T-helper 1 cell treated with Interleukin-12 subunit alpha and Interleukin-12 subunit beta and Interleukin-4 antibody, amounts not matched to agents 30 μg/mL and 1 μg/mL, for 36 hours (primary cell): ENCODE measurements around the gene RFX3.

Experiments used
- H3K27ac Mint-ChIP-seq: one replicate; pipeline ENCODE4 v1.8.0; 2021; ENCODE audit warnings: mild to moderate bottlenecking, mixed read lengths
- H3K27me3 Mint-ChIP-seq: one replicate; pipeline ENCODE4 v1.8.0; 2021; ENCODE audit warnings: low read depth, mixed read lengths
- H3K36me3 Mint-ChIP-seq: one replicate; pipeline ENCODE4 v1.8.0; 2021; ENCODE audit warnings: low read depth, mixed read lengths
- H3K4me1 Mint-ChIP-seq: one replicate; pipeline ENCODE4 v1.8.0; 2021; ENCODE audit warnings: low read depth, mixed read lengths
- H3K4me3 Mint-ChIP-seq: one replicate; pipeline ENCODE4 v1.8.0; 2021; ENCODE audit warnings: mild to moderate bottlenecking, moderate library complexity, mixed read lengths
- H3K9me3 Mint-ChIP-seq: one replicate; pipeline ENCODE4 v1.8.0; 2021; ENCODE audit warnings: mixed read lengths

Gene RFX3

DNA sequence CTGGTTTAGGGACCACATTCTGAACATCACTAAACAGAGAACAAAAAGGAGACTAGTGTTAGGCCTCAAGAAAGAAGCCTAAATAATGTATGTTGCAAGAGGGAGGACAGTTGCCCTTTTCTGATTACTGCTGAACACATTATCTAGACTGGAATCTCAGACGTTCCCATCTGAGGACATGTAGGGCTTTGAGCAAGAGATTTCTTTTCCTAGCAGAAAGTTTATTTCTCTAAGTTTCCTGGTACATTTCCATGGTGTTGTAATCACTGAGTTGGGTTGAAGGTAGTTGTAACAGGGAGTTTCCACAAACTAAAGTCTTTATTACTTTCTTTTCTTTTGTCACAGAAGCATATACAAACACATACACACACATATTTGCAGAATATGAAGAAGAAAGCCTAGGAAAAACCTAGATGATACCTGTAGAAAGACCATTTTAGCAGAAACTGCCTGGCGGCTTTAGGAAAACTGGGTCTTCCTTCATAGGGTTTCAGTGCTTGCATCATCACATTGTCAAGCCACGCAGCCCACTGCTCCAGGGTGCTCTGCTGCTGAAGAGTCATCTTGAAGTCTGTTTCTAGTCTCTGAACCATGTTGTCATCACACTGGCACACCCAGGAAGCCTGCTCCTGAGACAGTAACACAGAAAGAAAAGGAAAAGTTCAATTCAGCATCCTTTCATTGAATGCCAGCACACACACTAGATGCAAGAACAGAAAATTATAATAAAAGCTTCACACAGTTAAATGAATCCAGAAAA is 269.1 kb downstream of the RFX3 start:
- H3K9me3 Mint-ChIP-seq = no peaks in the 10 kb centered on the region
- H3K27me3 Mint-ChIP-seq = no peaks in the 10 kb centered on the region
- no peaks in the 10 kb centered on the region for H3K36me3 Mint-ChIP-seq
- H3K4me1 Mint-ChIP-seq = peaks cover 7% of the 10 kb centered on the region
- no peak overlapping the region for H3K4me3 Mint-ChIP-seq
- H3K27ac Mint-ChIP-seq = no peak overlapping the region

DNA sequence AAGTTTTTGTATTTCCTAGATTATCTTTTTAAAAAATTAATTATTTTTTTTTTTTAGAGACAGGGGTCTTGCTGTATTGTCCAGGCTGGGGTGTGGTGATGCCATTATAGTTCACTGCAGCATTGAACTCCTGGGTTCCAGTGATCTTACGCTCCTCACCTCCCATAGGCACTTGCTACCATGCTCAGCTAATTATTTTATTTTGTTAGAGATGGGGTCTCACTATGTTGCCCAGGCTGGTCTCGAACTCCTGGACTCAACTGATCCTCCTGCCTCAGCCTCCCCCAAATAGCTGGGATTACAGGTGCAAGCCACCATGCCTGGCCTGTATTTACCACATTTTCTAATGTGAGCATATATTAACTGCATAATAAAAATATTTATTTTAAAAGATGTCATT is 274.5 kb downstream of the RFX3 start:
- no peaks in the 10 kb centered on the region for H3K9me3 Mint-ChIP-seq
- no peaks in the 10 kb centered on the region for H3K27me3 Mint-ChIP-seq
- H3K36me3 Mint-ChIP-seq = peaks cover 4% of the 10 kb centered on the region
- no peak overlapping the region for H3K4me3 Mint-ChIP-seq
- H3K27ac Mint-ChIP-seq = no peak overlapping the region
- H3K4me1 Mint-ChIP-seq = no peaks in the 10 kb centered on the region

DNA sequence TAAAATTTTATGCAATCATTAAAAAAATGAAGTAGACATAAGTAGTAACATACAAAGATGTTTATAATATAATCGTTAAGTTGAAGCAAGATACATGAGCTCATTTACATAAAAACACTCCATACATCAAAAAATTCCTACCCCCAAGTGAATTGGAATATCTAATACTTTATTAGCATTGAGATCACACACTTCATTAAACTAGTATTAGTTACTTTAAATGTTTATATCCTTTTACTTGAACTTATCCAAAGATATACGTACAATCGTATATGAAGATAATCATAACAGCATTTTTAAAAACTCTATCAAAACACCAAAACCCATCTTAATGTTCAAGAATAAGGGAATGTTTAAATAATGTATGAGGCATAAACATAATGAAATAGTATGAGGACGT is 275.1 kb downstream of the RFX3 start:
- Mint-ChIP-seq H3K27me3 (no peaks in the 10 kb centered on the region), H3K4me3 (no peak overlapping the region)

DNA sequence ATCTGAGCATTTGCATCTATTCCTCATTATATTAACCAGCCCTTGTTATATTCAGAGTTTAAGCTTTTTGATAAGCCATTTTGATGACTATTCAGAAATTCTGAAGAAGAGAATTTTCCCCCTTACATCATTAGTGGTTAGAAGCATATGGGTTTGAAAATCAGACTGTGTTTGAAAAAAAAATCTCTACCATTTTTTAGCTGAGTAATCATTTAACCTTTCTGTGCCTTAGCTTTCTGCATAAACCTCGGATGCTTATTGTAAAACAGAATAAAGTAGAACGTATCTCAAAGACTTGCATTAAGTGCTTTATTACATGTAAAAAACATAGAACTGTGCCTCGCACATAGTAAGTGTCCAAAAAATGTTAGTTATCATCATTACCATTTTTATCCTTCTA is 278.6 kb downstream of the RFX3 start:
- no peak overlapping the region for H3K27ac Mint-ChIP-seq
- no peak overlapping the region for H3K4me3 Mint-ChIP-seq
- no peaks in the 10 kb centered on the region for H3K4me1 Mint-ChIP-seq
- no peaks in the 10 kb centered on the region for H3K27me3 Mint-ChIP-seq
- no peaks in the 10 kb centered on the region for H3K9me3 Mint-ChIP-seq
- peaks cover 4% of the 10 kb centered on the region for H3K36me3 Mint-ChIP-seq

More for the DNA sequence above, 275.1 kb downstream of the RFX3 start:
- H3K27ac Mint-ChIP-seq = no peak overlapping the region
- peaks cover 4% of the 10 kb centered on the region for H3K36me3 Mint-ChIP-seq
- H3K9me3 Mint-ChIP-seq = no peaks in the 10 kb centered on the region
- no peaks in the 10 kb centered on the region for H3K4me1 Mint-ChIP-seq

DNA sequence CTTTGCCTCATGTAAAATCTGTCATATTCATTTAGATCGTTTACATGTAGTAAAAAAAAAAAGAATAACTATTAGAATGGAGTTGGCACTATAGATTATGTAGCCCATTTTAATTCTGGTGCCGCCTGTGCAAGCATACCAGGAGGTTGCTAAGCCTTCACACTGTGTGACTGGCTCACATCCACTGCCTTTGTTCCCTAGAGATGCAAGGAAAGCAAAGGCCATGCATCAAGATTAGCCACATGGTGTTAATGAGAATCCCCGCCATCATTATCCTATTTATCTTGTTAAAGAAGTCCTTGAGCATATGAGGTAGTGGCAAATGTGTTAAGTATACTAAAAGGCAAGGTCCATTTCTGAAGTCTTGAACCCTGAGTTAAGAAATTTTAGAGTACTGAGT is 279.6 kb downstream of the RFX3 start:
- Mint-ChIP-seq H3K4me3 (no peak overlapping the region), H3K27me3 (no peaks in the 10 kb centered on the region), H3K36me3 (peaks cover 4% of the 10 kb centered on the region), H3K9me3 (no peaks in the 10 kb centered on the region), H3K4me1 (no peaks in the 10 kb centered on the region), H3K27ac (no peak overlapping the region)

DNA sequence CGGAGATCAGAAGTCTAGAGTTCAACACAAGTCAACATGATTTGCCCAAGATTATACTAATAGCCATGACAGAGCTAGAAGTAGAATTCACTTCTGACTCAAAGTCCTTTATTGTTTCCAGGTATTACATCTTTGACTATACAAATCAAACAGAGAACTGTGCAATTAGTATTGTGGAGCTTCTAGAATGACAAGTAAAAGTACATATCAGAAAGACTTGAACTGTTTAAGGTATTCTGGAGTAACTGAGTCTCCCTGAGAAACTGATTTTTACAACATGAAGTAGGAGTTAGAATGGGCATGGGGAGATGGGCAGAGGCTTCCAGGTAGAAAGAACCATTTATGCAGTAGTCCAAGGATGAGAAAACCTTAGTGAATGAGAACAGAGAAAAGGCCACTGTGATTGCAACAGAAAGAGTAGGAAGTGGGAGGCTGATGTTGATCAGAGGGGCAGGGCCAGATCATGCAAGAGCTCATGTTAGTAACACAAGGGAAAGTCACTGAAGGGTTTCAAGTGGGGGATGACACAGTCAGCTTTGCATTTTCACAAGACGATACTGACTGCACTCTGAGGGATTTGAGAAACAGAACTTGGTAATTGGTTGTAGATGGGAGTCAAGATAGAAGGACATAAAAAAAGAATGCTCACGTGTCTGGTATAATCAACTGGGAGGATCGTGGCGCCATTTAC is 280.7 kb downstream of the RFX3 start:
- no peaks in the 10 kb centered on the region for H3K27me3 Mint-ChIP-seq
- H3K4me3 Mint-ChIP-seq = no peak overlapping the region
- H3K9me3 Mint-ChIP-seq = no peaks in the 10 kb centered on the region
- H3K27ac Mint-ChIP-seq = no peak overlapping the region
- H3K4me1 Mint-ChIP-seq = no peaks in the 10 kb centered on the region
- H3K36me3 Mint-ChIP-seq = peaks cover 4% of the 10 kb centered on the region

DNA sequence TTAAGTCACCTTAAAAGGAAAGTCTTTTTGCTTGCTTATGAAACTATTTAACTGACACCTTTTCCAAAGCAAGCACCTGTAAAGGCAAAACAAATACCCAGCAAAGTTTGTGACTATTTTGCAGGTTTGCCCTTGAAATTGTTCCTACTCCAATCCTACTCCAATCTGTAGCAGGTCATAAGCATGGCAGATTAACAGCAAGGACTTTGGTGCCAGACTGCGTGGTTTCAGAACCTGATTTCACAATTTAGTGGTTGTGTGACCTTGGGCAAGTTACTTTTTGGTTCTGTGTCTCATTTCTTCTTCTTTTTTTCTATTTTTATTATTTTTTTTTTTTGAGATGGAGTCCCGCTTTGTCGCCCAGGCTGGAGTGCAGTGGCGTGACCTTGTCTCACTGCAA is 282.1 kb downstream of the RFX3 start:
- Mint-ChIP-seq H3K27me3 (no peaks in the 10 kb centered on the region), H3K4me1 (no peaks in the 10 kb centered on the region), H3K27ac (no peak overlapping the region), H3K4me3 (no peak overlapping the region), H3K9me3 (no peaks in the 10 kb centered on the region), H3K36me3 (peaks cover 4% of the 10 kb centered on the region)

DNA sequence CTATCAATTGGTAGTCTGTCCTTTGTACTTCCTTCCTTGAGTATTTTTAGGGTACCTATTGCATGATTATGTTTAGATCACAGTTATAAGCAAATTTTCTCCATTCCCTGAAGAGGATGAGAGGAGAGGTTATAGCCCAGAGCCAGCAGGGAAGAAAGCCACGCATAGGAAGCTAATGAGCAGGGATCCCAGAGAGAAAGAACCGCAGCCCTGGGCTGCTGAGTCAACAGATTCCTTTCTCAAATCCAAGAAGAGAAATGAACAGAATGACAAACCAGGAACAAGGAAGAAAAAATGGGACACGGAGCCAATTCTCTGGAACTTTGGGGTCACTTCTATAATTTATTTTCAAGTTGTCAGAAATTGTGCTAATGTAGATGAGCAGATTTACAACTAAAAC is 284.5 kb downstream of the RFX3 start:
- H3K27ac Mint-ChIP-seq = no peak overlapping the region
- no peaks in the 10 kb centered on the region for H3K4me1 Mint-ChIP-seq
- H3K36me3 Mint-ChIP-seq = no peaks in the 10 kb centered on the region
- no peaks in the 10 kb centered on the region for H3K27me3 Mint-ChIP-seq
- no peaks in the 10 kb centered on the region for H3K9me3 Mint-ChIP-seq
- H3K4me3 Mint-ChIP-seq = no peak overlapping the region

DNA sequence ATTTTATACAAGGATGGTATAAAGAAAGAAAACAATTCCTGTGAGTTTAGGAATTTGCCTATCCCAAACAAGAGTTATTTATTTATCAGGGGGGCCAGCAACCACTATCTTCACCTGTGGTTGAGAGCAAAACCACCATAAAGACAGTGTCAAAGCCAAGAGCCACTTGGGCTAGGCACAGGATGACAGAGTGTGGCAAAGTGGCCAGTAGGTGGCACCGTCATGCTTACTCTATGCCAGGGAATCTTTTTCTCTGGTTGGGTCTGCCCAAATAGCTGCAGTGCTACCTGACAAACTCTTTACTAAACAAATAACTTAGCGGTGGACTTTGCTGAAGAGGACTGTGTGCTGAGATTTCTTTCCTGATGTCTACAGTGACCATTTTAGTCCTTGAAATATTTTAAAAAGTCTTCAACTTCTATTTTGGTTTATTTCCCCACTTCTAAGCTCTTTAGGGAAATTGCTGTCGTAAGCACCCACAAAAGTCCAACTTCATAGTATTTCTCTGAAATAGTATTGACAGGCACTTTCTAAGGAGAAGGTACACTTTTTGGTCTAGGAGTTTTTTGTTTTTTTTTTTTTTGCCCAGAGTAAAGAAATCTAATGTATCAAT is 285.0 kb downstream of the RFX3 start:
- H3K4me1 Mint-ChIP-seq = no peaks in the 10 kb centered on the region
- no peak overlapping the region for H3K4me3 Mint-ChIP-seq
- no peaks in the 10 kb centered on the region for H3K9me3 Mint-ChIP-seq
- H3K36me3 Mint-ChIP-seq = no peaks in the 10 kb centered on the region
- no peaks in the 10 kb centered on the region for H3K27me3 Mint-ChIP-seq
- no peak overlapping the region for H3K27ac Mint-ChIP-seq

DNA sequence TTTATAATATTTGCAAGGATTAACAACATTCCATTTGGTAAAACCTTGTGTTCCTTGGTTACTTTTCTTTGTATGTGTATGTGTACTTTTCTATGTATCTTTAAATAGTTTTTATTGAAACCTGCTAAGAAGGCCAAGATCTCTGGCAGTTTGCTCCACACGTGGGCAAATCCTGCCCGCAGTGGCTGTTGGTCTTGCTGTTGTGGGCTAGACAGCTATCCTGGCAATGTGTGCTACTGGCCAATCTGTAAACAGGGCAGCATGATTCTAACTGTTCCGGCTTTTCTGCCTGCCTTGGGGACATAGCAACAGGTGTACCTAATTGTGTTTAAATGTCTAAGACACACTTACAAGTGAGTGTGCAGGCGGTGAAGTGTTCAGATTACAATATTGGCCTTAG is 286.6 kb downstream of the RFX3 start:
- H3K4me1 Mint-ChIP-seq = no peaks in the 10 kb centered on the region
- H3K36me3 Mint-ChIP-seq = no peaks in the 10 kb centered on the region
- no peak overlapping the region for H3K4me3 Mint-ChIP-seq
- H3K9me3 Mint-ChIP-seq = no peaks in the 10 kb centered on the region
- H3K27me3 Mint-ChIP-seq = no peaks in the 10 kb centered on the region
- H3K27ac Mint-ChIP-seq = no peak overlapping the region

DNA sequence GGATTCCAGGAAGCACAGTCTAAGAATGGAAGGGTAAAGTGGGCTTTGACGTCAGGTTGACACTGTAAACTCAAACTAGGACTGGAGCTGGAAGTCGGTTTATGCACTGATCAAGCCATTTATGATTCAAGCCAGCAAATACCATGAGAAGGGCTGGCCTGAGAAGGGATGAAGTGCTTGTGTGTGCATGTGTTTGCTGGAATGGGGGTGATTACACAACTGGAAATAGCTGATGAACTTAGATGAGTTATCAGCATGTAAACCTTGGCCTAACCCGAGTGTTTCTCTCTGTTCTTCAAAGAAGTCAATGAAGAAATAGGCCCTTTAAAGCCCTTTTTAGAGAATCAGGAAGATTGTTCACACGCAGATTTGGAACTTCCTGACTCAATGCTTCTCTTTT is 287.6 kb downstream of the RFX3 start:
- H3K27ac Mint-ChIP-seq = no peak overlapping the region
- H3K36me3 Mint-ChIP-seq = no peaks in the 10 kb centered on the region
- H3K4me3 Mint-ChIP-seq = no peak overlapping the region
- H3K4me1 Mint-ChIP-seq = no peaks in the 10 kb centered on the region
- no peaks in the 10 kb centered on the region for H3K9me3 Mint-ChIP-seq
- no peaks in the 10 kb centered on the region for H3K27me3 Mint-ChIP-seq

DNA sequence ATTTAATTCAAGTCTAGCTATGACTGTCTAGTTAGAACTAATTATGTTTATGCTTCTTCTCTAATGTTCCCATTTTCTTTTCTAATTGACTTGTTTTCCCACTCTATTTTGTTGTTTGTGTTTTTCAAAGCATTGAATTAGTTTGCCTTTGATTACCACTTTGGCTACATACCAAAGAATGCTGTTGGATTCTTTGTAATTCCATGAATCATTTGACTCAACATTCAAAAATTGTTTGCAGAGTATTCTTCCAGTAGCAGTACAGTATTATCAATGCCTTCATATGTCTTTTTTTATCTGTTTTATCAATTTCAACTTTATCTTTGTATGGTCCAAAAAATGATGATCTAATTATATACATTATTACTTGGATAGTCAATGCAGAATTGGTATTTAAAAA is 288.7 kb downstream of the RFX3 start:
- Mint-ChIP-seq H3K9me3 (no peaks in the 10 kb centered on the region), H3K36me3 (no peaks in the 10 kb centered on the region), H3K27ac (no peak overlapping the region), H3K4me1 (no peaks in the 10 kb centered on the region), H3K4me3 (no peak overlapping the region), H3K27me3 (no peaks in the 10 kb centered on the region)

DNA sequence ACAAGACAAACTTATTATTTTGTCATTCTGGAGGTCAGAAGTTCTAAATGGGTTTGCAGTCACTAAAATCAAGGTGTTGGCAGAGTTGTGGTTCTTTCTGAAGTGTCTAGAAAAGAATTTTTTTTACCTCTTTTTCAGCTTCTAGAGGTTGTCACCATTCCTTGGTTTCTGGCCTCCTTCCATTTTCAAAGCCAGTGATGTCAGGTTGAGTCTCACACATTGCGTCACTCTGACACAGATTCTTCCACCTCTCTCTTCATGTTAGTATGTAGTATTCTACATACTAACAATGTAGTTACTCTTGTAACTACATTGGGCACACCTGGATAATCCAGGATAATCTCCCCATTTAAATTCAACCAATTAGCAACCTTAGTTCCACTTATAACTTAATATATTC is 290.3 kb downstream of the RFX3 start:
- Mint-ChIP-seq H3K36me3 (no peaks in the 10 kb centered on the region), H3K27me3 (no peaks in the 10 kb centered on the region), H3K9me3 (no peaks in the 10 kb centered on the region), H3K4me3 (no peak overlapping the region), H3K27ac (no peak overlapping the region), H3K4me1 (no peaks in the 10 kb centered on the region)

DNA sequence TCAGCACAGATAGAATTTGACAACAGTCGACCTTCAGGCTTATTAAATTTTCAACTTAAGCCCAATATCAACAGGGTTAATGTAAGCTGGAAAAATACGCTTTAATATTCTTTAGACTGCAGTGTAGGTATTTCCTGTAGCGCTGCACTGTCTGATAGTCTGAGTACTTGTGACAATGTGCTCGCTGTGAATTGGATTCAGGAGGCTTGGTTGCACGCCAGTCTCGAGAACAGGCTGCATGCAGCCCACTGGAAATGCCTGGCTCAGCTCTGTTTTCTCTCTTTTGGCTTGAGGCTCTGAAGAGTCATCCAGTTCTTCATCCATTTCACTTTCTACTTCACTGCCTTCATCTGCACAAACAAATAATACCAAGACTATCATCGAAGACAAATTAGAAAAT is 300.9 kb downstream of the RFX3 start:
- no peaks in the 10 kb centered on the region for H3K36me3 Mint-ChIP-seq
- no peak overlapping the region for H3K27ac Mint-ChIP-seq
- H3K27me3 Mint-ChIP-seq = no peaks in the 10 kb centered on the region
- H3K4me3 Mint-ChIP-seq = no peak overlapping the region
- no peaks in the 10 kb centered on the region for H3K4me1 Mint-ChIP-seq
- H3K9me3 Mint-ChIP-seq = no peaks in the 10 kb centered on the region

DNA sequence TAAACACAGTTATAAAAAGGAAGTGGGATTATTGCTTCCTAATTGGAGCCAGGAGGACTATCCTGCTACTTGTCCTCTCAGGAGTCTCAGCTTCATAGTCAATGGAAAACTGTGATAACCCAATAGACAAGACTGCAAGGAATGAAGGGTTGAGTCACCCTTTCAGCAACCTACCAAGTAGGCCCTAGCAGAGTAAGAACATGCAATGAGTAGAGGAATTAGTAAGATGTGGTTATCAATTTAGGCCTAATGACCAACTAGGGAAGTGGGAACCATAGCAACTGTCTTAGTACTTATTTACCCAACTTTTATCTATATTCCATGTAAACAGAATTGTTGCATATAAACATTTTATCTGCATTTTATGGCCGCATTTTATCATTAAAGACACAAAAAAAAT is 310.1 kb downstream of the RFX3 start:
- Mint-ChIP-seq H3K4me3 (no peak overlapping the region), H3K4me1 (no peaks in the 10 kb centered on the region), H3K27ac (no peak overlapping the region), H3K27me3 (no peaks in the 10 kb centered on the region), H3K36me3 (no peaks in the 10 kb centered on the region), H3K9me3 (no peaks in the 10 kb centered on the region)
